Stimulated activated CD4-positive, alpha-beta T cell treated with anti-CD3 and anti-CD28 coated beads, TNF-alpha, amount 100 ng/mL, for 1 hour (primary cell): ENCODE results near the gene MYH14.
"Not testable (repeated sequence)": the region's sequence is repeated elsewhere in the genome, so short reads cannot be mapped to it uniquely, and the experiment has no call there.

Experiments
- DNase-seq, 3 donors: peaks; one replicate each; pipeline ENCODE4 v3.0.0-alpha.2; 2020; ENCODE audit warnings: low read depth in 3 of 3, low spot score in 1 of 3

The MYH14 gene

DNA sequence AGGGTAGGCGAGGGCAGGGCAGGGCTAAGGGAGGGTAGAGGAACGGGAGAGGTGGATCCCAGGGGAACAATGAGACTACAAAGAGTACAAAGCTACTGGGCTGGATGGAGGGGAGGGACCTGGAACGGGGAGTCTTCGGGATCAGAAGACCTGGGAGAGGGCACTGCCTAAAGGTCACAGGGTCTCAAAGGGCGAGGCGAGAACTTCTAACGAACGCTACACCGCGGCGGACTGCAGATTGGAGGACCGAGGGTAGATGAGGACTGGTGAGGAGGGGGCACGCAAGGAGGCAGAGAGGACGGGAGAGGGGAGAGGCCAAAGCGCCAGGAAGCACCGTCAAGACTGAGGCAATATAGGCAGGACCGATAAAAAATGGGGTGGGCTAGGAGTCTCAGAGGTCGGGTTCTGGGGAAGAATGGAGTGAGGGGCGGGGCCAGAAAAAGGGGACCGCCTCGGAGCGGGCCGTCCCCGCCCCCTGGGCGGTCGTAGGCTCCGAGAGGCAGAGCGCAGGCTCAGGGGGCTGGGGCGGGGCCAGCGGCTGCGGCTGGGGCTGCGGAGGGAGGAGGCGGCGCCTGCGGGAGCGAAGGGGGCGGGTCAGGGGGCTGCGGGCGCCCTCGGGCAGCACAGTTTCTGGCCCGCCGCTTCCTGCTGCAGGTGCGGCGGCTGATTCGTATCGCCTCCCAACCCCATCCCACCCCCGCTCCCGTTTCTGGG lies 127.1 kb downstream of the MYH14 start:
- DNase-seq = peak; percentile 48 to 70 (median 50)

DNA sequence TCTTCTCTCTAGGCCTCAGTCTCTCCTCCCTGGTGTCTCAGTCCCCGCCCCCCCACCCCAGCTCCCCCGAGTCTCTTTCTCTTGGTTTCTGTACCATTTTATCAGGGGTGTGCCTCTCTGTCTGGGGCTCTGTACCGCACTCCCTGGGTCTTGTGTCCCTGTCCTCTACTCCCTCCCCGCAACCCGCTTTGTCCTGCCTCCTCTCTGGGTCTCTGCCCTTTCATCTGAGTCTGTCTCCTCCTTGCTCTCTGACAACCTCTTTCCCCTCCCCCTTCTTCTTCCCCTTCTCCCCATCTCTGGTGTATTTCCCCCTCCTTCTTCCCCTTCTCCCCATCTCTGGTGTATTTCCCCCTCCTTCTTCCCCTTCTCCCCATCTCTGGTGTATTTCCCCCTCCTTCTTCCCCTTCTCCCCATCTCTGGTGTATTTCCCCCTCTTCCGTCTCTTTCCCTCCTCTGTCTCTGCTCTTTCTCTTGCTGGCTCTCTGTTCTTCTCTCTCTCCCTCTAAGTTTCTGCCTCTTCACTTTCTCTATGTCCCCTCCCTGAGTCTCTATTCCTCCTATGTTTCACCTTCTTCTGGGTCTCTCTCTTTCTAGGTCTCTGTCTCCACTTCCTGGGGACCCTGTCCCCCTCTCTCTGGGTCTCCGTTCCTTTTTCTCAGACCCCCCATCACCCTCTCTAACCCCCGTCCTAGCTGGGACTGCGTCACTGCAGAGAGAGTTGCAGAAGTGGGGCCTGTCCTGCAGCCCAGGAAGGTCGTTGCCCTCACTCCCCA lies 128.0 kb downstream of the MYH14 start:
- DNase-seq = no peak

DNA sequence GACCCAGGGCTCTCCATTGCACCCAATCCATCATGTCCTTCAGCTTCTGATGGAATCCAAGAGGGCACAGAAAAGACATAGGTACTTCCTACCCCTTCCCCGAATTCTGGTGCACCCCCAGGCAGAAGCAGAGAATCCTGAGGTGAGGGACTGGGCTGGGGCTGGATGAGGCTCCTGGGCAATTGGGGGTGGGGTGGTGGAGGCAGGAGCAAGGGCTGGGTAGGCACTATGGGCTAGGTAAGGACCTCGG lies 128.5 kb downstream of the MYH14 start:
- no peak for DNase-seq

DNA sequence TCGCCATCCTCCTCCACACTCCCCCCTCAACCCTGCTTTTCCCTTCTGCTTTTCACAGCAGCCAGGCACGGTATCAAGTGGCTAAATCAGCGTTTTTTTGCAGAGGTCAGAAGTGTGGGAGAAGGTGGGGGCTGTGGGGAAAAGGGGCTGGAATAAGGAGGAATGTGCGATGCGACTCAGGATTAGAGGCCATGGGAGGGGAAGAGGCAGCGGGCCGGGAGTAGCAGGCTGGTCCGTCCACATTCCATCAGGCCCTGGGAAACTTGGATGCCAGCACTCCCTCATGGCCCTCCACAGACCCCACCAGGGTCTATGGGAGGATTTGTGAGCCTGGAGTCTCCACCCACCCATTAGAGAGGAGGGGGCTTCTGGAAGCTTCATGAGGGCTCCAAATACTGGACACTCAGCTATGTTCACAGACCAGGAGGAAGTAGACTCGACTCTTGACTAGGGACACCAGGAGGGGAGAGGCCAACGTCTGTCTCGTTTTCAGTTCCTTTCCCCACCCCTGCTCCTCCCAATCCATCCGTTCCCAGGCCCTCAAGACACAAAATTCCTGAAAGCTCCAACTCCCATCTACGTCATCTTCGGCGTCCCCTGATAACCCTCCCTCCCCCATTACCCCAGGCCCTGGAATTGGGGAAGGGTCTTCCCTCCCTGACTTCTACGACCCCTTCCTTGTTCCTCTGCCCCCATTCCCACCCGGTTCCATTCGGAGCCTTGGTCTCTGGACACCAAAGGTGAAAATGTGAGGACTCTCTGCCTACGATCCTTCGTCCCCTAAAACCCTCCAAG lies 129.0 kb downstream of the MYH14 start:
- no peak for DNase-seq

DNA sequence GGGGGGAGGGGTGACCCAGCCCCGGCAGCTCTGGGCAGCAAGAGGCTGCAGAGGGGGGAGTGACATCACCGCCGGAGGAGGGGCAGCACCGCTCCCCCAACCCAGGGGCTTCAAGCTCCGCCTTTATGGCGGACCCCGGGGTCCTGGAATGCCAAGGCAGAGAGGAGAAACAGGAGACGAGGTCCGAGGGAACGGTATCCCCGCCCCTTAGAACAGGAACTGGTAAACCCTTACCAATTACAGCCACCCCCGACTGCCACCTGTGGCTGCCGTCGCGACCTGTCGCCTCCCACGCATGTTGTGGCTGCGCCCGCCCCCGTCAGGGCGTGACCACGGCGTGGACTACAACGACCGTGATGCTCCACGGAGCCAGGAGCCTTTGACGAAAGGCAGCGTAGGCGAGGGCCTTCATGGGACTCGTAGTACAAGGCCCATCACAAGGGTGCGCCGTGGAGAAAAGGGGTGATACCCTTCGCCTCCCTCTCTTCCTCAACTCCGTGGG lies 129.9 kb downstream of the MYH14 start:
- DNase-seq = peak; percentile 71 to 81 (median 73)

DNA sequence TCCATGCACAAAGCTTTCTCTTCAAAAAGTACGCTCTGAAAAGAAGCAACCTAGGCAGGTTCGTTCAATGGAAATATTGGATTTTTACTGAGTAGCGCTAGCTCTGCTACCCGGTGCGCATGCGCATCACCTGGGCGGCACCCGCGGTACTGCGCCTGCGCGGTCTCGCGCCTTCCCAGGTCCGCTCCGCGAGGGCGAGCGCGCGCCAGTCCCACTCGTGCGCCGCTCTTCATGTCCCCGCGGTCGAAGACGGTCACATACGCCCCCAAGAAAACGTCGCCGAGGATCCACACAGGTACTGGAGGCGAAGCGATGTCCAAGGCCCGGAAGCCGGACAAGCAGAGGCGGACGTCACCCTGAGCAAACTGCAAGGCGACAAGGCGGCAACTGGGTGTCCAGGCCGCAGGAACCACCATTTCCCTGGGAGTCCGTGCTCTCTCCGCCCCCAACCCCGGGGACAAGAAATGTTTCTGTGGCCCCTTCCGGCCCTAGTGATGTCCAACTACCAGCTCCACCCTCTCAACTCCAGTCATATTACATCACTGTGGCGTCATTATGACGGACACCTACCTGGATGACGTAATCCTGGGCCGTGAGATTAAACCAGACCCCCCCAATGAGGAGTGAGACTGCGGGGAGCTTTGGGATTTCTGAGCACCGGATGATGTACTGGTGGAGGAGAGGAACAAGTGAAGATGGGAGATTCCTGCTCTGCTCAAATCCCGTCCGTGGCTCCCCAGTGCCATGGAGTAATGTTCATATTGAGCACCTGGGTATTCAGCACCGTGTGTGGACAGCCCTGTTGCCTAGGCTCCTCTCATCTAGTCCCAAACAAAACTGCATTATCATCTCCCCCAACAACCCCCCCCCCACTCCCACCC lies 130.6 kb downstream of the MYH14 start:
- DNase-seq = peak in 2 of 3 donors; percentile 75 to 79

DNA sequence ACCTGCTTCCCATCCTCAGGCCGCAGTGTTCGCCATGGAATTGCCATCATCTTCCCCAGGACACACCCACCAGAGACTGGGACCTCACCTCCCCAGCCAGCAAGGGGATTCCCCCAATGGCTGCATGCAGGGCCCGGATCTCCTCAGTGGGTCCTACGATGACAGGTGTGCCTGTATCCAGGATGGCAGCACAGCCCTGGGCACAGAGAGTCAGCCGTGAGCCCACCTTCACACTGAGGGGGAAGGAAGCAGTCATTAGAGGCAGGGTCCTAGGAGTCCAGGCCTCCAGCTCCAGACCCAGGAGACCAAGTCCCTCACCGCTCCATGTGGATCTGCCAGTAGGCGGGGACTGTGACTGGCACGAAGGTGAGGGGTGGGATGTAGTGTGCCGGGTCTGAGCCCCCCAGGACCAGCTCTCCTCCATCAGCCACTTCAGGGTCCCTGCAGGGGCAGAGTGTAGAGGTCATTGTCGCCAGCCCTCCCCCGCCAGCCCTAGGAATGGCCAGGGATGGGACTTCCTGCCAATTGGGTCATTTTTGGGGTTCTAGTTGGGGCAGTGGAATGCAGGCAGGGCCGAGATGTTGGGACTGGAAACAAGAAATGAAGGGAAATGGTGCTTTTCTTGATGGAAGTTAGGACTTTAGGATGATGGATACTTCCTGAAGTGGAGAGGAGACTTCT lies 131.5 kb downstream of the MYH14 start:
- DNase-seq = no peak

DNA sequence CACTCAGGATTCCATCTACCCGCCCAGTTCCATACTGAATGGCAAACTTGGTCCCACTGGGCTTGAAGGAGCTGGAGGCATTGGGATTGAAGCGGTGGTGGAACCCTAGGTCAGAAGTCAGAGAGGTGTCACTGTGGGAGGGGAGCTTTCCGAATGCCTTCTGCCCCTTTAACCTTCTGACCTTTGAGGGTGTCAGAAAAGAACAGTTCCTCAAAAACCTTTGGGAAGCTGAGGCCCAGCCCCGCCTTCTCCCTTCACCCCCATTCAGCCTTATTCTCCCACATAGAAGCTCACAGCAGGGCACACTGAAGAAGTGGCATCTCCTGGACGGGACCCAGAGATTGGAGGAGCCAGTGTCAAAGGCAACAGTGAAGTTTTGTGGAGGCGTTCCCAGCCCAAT lies 133.6 kb downstream of the MYH14 start:
- not testable (repeated sequence) for DNase-seq

DNA sequence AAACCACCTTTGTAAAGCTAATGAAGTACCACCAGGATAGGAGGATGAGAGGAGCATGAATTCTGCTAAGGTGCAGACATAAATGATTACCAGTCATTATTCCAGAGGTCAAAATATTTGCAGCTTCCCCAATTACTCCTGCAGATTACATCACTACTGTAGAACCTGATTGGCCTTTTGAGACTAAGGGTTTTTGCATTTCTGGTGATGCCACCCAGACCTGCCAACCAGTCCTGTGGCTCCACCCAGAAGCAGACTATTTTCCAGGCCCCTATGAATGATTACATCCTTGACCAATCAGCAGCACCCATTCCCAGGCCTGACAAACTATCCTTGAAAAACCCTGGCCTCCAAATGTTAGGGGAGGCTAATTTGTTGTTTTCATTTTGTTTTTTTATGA lies 136.9 kb downstream of the MYH14 start:
- DNase-seq = no peak

DNA sequence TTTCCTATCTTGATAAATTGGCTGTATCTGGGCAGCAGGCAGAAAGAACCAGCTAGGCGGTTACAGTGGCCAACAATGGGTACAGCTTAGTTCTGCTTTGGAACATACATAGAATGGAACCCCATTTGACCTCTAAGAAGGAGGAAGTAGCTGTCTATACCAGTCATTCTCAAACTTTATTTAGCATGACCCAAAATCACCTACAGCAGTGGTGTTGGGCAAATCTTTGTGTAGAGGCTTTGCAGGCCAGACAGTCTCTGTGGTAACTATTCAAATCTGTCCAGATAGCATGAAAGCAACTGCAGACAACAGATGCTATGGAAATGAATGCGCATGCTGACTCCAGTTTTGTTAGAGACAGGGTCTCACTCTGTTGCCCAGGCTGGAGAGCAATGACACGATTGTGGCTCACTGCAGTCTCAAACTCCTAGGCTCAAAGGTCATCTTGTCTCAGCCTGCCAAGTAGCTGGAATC lies 137.7 kb downstream of the MYH14 start:
- DNase-seq = no peak

DNA sequence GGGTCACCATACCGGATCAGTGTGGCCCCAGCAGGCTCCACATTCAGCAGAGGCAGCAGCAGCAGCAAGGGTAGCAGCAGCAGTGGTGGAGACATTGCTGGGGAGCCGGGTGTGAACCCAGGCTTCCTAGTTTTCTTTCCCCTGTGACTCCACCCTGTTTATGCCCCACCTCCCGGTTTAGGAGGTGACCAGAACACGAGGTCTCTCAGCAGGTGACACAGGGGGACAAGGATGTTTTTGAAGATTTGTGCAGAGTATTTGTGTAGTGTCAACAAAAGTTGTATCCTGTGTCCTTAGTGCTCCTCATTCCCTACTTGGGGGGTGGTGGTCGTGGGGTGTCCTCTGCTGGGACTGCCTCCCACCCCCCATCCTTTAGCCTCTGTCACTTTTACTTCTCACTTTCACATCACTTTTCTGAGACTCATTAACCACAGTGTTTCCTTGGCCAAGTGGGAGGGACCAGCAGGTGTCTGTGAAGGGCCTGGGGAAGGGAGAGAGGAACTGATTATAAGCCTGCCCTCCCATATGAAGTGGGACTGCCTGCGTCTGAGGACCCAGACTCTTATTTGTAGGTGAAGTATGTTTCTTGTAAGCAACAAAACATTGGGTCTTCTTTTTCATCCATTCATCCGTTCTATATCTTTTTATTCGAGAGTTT lies 141.4 kb downstream of the MYH14 start:
- no peak for DNase-seq

DNA sequence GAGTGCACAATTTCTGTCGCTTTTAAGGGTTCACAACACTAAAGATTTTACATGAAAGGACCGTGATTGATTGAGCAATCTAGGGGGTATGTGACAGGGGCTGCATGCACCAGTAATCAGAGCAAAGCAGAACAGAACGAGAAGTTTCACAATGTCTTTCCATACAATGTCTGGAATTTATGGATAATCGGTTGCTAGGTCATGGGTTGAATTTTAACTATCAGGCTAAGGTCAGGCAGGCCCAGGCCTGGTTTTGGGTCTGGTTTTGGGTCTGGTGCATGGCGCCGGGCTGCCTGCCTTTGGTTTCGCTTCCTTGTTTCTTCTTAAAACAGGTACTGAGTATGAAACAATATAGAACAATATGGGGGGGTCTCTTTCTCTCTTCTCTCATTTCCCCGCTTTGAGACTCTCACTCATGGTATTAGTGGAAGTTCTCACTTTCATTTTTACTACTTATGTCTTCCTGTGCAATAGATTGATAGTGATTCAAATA lies 143.7 kb downstream of the MYH14 start:
- DNase-seq = not testable (repeated sequence)

DNA sequence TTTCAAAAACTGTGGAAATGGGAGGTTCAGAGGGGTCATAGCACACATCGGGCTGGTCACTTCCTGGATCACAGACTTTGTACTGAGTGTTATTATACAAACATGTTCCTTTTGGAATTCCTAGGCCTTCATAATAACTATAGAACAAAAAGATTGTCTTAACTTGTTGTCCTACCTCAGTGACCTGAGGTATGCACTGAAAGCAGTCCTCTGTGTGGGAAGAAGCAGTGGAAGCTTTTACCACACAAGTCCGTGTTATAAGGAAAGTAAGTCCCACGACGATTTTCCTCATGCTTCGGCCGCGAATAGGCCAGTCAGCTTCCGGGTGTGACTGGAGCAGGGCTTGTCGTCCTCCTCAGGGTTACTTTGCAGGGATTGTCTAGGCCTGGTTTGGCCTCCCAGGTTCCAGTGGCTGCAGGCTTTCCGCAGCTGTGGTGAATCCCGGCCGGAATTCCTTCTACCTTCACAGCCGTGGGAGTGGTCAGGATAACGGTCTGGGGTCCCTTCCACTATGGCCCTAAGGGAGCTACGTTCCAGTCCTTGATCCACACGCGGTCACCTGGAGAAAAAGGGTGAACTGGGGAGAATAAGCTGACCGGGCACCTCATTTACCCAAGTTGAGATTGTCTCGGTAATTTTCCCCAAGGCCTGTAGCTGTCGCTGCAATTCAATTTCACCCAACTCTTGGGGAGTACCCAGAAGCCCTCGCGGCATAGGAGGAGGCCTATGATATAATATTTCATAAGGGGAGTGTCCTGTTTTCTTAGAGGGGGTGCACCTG lies 146.0 kb downstream of the MYH14 start:
- no peak for DNase-seq

DNA sequence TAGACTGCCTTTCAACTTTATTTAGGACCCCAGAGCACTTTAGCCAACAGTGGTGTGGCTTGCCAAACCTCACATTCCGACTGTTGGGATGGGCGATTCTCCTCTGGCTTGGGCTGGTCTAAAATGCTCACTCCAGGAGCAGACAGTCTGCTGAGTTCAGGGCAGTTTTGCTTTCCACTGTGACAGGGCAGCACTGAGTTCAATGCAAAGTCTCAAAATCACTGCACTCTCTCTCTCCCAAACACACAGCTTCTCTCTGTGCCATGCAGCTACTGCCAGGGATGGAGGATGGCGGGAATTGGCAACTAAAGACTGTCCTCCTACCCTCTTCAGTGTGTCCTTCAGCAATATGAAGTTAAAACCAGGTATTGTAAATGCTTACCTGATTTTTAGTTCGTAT lies 148.8 kb downstream of the MYH14 start:
- DNase-seq = no peak

DNA sequence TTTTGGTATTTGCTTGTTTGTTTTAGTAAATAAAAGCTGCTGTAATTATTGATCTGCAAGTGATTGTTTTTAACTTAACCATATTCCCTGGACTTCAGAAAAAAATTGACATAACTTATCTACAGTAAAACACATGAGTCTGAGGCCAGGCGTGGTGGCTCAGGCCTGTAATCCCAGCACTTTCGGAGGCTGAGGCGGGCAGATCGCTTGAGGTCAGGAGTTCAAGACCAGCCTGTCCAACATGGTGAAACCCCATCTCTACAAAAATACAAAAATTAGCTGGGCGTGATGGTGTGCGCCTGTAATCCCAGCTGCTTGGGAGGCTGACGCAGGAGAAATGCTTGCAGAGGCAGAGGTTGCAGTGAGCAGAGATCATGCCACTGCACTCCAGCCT lies 150.1 kb downstream of the MYH14 start:
- DNase-seq = not testable (repeated sequence)

DNA sequence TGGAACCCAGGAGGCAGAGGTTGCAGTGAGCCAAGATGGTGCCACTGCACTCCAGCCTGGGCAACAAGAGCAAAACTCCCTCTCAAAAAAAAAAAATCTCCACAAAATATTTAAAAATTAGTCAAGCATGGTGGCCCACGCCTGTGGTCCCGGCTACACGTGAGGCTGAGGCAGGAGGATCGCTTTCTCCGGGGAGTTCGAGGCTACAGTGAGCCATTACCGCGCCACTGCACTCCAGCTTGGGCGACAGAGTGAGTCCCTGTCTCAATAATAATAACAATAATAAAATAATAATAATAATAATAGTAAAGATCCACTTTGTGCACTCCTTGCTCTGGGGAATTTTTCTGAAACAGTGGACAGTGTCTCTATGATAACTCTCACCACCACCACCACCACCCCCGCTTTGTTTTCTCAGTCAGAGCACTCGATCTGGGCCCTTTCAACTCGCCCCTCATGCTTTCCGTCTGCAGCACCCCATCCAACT lies 153.3 kb downstream of the MYH14 start:
- DNase-seq = no peak

DNA sequence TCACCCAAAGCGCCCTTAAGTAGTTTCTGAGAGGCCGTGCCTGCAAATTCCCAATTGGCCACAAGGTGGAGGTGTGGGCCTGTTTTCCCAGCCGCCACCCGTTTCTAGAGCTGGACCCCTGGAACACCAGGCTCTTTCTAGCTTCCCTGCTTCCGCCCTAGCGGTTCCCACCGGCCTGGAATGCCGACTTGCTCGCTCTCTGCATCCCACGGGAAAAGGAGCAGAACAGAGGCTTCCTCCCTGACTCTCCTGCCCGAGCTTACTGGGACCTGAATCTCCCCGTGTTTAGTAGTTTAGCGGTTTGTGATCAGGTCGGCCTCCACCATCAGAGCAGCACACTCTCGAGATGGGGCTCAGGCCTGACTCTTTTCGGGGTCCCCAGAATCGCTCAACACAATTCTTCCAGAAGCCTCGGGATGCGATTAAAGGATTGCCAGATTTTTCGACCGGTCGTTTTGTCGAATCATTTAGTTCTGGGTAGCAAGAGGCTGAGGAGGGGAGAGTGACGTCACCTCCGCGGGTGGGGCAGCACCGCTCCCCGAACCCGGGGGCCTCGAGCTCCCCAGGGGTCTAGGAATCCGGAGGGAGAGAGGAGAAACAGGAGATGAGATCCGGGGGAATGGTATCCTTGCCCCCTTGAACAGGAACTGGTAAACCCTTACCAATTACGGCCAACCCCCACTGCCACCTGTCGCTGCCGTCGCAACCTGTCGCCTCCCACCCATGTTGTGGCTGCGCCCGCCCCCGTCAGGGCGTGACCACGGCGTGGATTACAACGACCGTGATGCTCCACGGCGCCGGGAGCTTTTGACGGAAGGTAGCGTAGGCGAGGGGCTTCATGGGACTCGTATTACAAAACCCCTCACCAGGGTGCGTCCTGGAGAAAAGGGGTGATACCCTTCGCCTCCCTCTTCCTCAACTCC lies 154.0 kb downstream of the MYH14 start:
- peak; percentile 51 to 80 (median 67) for DNase-seq
